ENCODE data around the gene AKAP7.

Gene AKAP7

GRCh38 chr6:131206463-131207251 is 71.4 kb downstream of the AKAP7 start:
- DNase-seq: no peak

- no peak for DNase-seq
Observed at GRCh38 chr6:131208787-131209186, 73.5 kb downstream of the AKAP7 start.

GRCh38 chr6:131210469-131210868 is 75.2 kb downstream of the AKAP7 start:
- no peak for DNase-seq

GRCh38 chr6:131212024-131212423 is 76.8 kb downstream of the AKAP7 start:
- DNase-seq: no peak

GRCh38 chr6:131212913-131213312 is 77.6 kb downstream of the AKAP7 start:
- DNase-seq: no peak

GRCh38 chr6:131213501-131213990 is 78.3 kb downstream of the AKAP7 start:
- DNase-seq: no peak

GRCh38 chr6:131215219-131215618 is 80.0 kb downstream of the AKAP7 start:
- DNase-seq: no peak

GRCh38 chr6:131216246-131216645 is 81.0 kb downstream of the AKAP7 start:
- no peak for DNase-seq

GRCh38 chr6:131222773-131223172 is 87.5 kb downstream of the AKAP7 start:
- DNase-seq: no peak

- no peak for DNase-seq
Observed at GRCh38 chr6:131223416-131223815, 88.1 kb downstream of the AKAP7 start.

GRCh38 chr6:131225127-131225526 is 89.9 kb downstream of the AKAP7 start:
- no peak for DNase-seq

GRCh38 chr6:131225959-131226358 is 90.7 kb downstream of the AKAP7 start:
- no peak for DNase-seq

GRCh38 chr6:131226459-131227157 is 91.3 kb downstream of the AKAP7 start:
- no peak for DNase-seq

- no peak for DNase-seq
Observed at GRCh38 chr6:131227158-131227543, 91.9 kb downstream of the AKAP7 start.

- DNase-seq: no peak
Observed at GRCh38 chr6:131231103-131231502, 95.8 kb downstream of the AKAP7 start.

GRCh38 chr6:131231891-131232290 is 96.6 kb downstream of the AKAP7 start:
- DNase-seq: no peak

- no peak for DNase-seq
Observed at GRCh38 chr6:131244942-131245341, 109.7 kb downstream of the AKAP7 start.

- DNase-seq: no peak
Observed at GRCh38 chr6:131250122-131250521, 114.9 kb downstream of the AKAP7 start.

GRCh38 chr6:131250936-131251335 is 115.7 kb downstream of the AKAP7 start:
- no peak for DNase-seq

- no peak for DNase-seq
Observed at GRCh38 chr6:131251590-131252199, 116.4 kb downstream of the AKAP7 start.

- DNase-seq: no peak
Observed at GRCh38 chr6:131255434-131255833, 120.2 kb downstream of the AKAP7 start.

- no peak for DNase-seq
Observed at GRCh38 chr6:131255911-131256310, 120.6 kb downstream of the AKAP7 start.

GRCh38 chr6:131257104-131257503 is 121.8 kb downstream of the AKAP7 start:
- DNase-seq: no peak

All from DMS79 treated with DMSO at 0.1 percent for 48 hours (cell line).